ENCODE results near the gene CRYZ. TPM values are rescaled to one million over a fixed set of nuclear protein-coding genes. Genes with fewer than 3 reads are reported as not detected.

Gene CRYZ
- total RNA-seq, 1 donor from 2014 or later, result 18.6 TPM

- Mint-ChIP-seq H3K4me1 (no peaks in the 10 kb centered on the region), H3K27me3 (no peaks in the 10 kb centered on the region), H3K27ac (no peak overlapping the region)
These were observed 17.0 kb downstream of the CRYZ start for GRCh38 chr1:74715806-74716205.

GRCh38 chr1:74715236-74715502 is 17.7 kb downstream of the CRYZ start:
- Mint-ChIP-seq H3K9me3 (no peaks in the 10 kb centered on the region), H3K4me1 (no peaks in the 10 kb centered on the region), H3K36me3 (ENCODE audit: low read depth) (peaks cover 2% of the 10 kb centered on the region), H3K27ac (no peak overlapping the region), H3K27me3 (no peaks in the 10 kb centered on the region), H3K4me3 (no peak overlapping the region)
- intact Hi-C loops (cut with micrococcal nuclease), result no loop called here
- DNase-seq, result no peak

More at GRCh38 chr1:74715806-74716205, 17.0 kb downstream of the CRYZ start:
- Mint-ChIP-seq H3K4me3 (no peak overlapping the region), H3K9me3 (no peaks in the 10 kb centered on the region), H3K36me3 (ENCODE audit: low read depth) (peaks cover 4% of the 10 kb centered on the region)
- no peak for DNase-seq
- intact Hi-C loops (cut with micrococcal nuclease), result no loop called here

DNA sequence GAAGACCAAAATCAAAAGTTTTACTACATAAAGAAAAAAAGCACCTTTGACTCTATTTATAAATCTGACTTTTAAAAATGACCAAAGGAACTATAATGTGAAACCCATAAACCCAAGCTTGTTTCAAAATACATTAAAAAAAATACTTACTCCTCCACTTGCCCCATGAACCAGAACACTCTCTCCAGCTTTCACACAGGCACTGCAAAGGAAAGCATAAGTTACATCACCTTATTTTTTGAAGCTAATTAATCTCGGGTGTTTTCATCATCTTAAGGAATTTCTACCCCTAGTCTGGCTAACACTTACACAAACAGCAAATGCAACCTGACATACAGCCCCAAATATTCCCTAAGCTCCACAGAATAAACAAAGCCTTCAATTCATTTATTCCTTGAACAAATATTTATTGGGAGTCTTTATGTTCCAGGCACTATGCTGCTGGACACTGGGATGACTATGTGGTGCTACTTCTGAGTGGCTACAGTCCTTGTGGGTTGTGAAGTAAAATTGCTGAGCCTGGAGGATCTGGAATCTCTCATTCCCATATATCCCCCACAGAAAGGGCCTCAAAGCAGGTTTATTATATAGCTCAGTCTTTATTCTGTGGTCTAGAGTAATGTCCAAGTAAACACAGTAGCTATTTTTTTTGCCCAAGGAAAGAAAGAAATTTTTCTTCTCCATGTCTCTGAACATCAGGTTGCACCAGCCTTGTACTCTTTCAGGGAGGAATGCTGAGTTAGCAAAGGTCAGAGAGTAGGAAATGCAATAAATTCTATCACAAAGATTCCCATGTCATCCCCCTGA is 18.2 kb downstream of the CRYZ start:
- H3K9me3 Mint-ChIP-seq, result no peaks in the 10 kb centered on the region
- H3K4me3 Mint-ChIP-seq, result no peak overlapping the region
- no peak for DNase-seq
- intact Hi-C loops (cut with micrococcal nuclease), result no loop called here
- H3K27me3 Mint-ChIP-seq, result no peaks in the 10 kb centered on the region
- no peak overlapping the region for H3K27ac Mint-ChIP-seq
- no peaks in the 10 kb centered on the region for H3K36me3 Mint-ChIP-seq (ENCODE audit: low read depth)
- H3K4me1 Mint-ChIP-seq, result no peaks in the 10 kb centered on the region

GRCh38 chr1:74713849-74714248 is 19.0 kb downstream of the CRYZ start:
- no peak overlapping the region for H3K4me3 Mint-ChIP-seq
- no peaks in the 10 kb centered on the region for H3K27me3 Mint-ChIP-seq
- H3K4me1 Mint-ChIP-seq, result no peaks in the 10 kb centered on the region
- no peak overlapping the region for H3K27ac Mint-ChIP-seq
- no peak for DNase-seq
- intact Hi-C loops (cut with micrococcal nuclease), result no loop called here
- no peaks in the 10 kb centered on the region for H3K36me3 Mint-ChIP-seq (ENCODE audit: low read depth)
- no peaks in the 10 kb centered on the region for H3K9me3 Mint-ChIP-seq

- no peak overlapping the region for H3K4me3 Mint-ChIP-seq
- intact Hi-C loops (cut with micrococcal nuclease), result no loop called here
- no peak overlapping the region for H3K27ac Mint-ChIP-seq
- H3K9me3 Mint-ChIP-seq, result no peaks in the 10 kb centered on the region
- no peaks in the 10 kb centered on the region for H3K27me3 Mint-ChIP-seq
- H3K4me1 Mint-ChIP-seq, result no peaks in the 10 kb centered on the region
- DNase-seq, result no peak
- H3K36me3 Mint-ChIP-seq (ENCODE audit: low read depth), result peaks cover 4% of the 10 kb centered on the region
These were observed 20.0 kb downstream of the CRYZ start for GRCh38 chr1:74712881-74713280.

DNA sequence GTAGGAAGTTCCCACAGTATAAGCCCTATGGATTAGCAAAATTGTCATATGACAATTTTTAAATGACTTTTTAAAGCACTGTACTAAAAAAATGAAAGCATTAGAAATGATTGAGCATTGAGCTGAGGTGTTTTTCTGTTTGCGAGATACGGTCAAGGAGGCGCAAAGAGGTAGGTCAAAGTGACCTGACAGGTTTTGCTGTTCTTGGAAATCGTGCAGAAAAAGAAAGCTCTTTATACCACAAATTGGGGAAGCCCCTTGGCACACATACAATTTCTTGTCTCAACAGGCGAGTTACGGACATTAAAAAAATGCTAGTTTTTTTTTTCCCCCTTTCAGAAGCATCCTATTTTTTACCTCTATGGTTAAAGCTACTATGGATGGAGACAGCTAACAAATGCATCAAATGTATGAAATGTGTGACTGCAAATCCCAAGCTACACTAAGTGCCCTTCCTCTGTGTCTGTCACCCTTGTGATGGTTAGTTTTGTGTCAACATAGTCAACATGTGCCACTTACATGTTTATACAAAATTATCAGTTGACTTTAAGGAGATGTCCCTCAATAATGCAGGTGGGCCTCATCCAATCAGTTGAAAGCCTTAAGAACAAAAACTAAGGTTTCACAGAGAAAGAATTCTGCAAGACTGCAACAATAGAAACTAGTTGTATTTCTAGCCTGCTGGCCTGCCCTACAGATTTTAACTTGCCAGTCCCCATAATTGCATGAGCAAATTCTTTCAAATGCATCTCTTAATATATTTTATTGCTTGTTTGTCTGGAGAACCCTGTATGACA is 29.3 kb downstream of the CRYZ start:
- Mint-ChIP-seq H3K27ac (no peak overlapping the region), H3K4me3 (no peak overlapping the region), H3K9me3 (no peaks in the 10 kb centered on the region), H3K36me3 (ENCODE audit: low read depth) (peaks cover 13% of the 10 kb centered on the region), H3K27me3 (no peaks in the 10 kb centered on the region), H3K4me1 (no peaks in the 10 kb centered on the region)
- intact Hi-C loops (cut with micrococcal nuclease), result no loop called here
- DNase-seq, result peak; percentile 26

DNA sequence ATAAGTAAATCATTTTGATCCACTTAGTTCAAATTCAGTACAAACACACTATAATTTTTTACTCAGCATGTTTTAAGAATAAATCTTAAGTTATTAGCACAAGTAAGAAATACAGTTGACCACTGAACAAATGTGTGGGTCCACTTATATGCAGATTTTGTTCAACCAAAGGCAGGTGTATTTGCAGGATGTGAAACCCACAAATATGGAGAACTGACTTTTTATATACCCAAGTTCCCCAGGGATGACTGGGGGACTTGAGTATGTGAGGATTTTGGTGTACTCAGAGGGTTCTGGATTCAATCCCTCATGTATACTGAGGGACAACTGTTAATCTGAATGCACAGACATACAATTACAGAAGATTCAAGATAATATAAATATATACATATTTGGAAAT is 33.5 kb downstream of the CRYZ start:
- intact Hi-C loops (cut with micrococcal nuclease), result no loop called here
- no peak for DNase-seq
- peaks cover 3% of the 10 kb centered on the region for H3K27me3 Mint-ChIP-seq
- H3K27ac Mint-ChIP-seq, result no peak overlapping the region
- H3K4me1 Mint-ChIP-seq, result no peaks in the 10 kb centered on the region
- H3K9me3 Mint-ChIP-seq, result no peaks in the 10 kb centered on the region
- H3K36me3 Mint-ChIP-seq (ENCODE audit: low read depth), result no peaks in the 10 kb centered on the region
- no peak overlapping the region for H3K4me3 Mint-ChIP-seq

GRCh38 chr1:74697832-74698231 is 35.0 kb downstream of the CRYZ start:
- Mint-ChIP-seq H3K9me3 (no peaks in the 10 kb centered on the region), H3K4me3 (no peak overlapping the region), H3K4me1 (no peaks in the 10 kb centered on the region), H3K27ac (no peak overlapping the region), H3K27me3 (peaks cover 4% of the 10 kb centered on the region), H3K36me3 (ENCODE audit: low read depth) (no peaks in the 10 kb centered on the region)
- no peak for DNase-seq
- intact Hi-C loops (cut with micrococcal nuclease), result no loop called here

DNA sequence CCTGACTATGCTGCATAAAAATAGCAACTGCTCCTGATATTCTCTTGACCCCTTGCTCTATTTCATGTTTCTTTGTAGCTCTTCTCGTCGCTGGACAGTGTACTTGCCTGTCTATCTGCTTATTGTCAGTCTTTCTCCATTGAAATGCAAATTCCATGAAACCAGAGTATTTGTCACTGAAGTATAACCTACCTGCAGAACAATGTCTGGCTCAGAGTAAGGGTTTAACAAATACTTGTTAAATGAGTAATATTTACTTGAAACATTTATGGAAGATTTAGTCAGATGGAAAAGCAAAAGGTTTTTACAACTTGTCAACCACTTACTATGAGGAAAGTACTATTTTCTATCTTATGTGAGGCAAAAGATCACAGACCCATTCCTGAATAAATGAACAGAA is 39.4 kb downstream of the CRYZ start:
- DNase-seq, result no peak
- Mint-ChIP-seq H3K4me1 (no peaks in the 10 kb centered on the region), H3K27me3 (peaks cover 7% of the 10 kb centered on the region), H3K4me3 (no peak overlapping the region), H3K27ac (no peak overlapping the region), H3K9me3 (no peaks in the 10 kb centered on the region), H3K36me3 (ENCODE audit: low read depth) (no peaks in the 10 kb centered on the region)
- intact Hi-C loops (cut with micrococcal nuclease), result no loop called here

- Mint-ChIP-seq H3K27me3 (peaks cover 10% of the 10 kb centered on the region), H3K4me3 (no peak overlapping the region), H3K9me3 (no peaks in the 10 kb centered on the region), H3K27ac (no peak overlapping the region), H3K4me1 (no peaks in the 10 kb centered on the region), H3K36me3 (ENCODE audit: low read depth) (no peaks in the 10 kb centered on the region)
- DNase-seq, result no peak
- intact Hi-C loops (cut with micrococcal nuclease), result loop anchor here (2.0 kb wide), 1 partner anchor 850 kb away; no protein-coding TSS in a partner anchor
These were observed 41.9 kb downstream of the CRYZ start for GRCh38 chr1:74690909-74691308.

GRCh38 chr1:74690364-74690696 is 42.5 kb downstream of the CRYZ start:
- Mint-ChIP-seq H3K27me3 (peaks cover 13% of the 10 kb centered on the region), H3K4me1 (no peaks in the 10 kb centered on the region), H3K27ac (no peak overlapping the region), H3K36me3 (ENCODE audit: low read depth) (no peaks in the 10 kb centered on the region), H3K9me3 (no peaks in the 10 kb centered on the region), H3K4me3 (no peak overlapping the region)
- no peak for DNase-seq
- intact Hi-C loops (cut with micrococcal nuclease), result loop anchor here (2.0 kb wide), 1 partner anchor 850 kb away; no protein-coding TSS in a partner anchor

GRCh38 chr1:74689621-74690363 is 43.1 kb downstream of the CRYZ start:
- no peaks in the 10 kb centered on the region for H3K4me1 Mint-ChIP-seq
- peaks cover 13% of the 10 kb centered on the region for H3K27me3 Mint-ChIP-seq
- H3K36me3 Mint-ChIP-seq (ENCODE audit: low read depth), result no peaks in the 10 kb centered on the region
- H3K9me3 Mint-ChIP-seq, result no peaks in the 10 kb centered on the region
- DNase-seq, result peak; percentile 84
- no peak overlapping the region for H3K4me3 Mint-ChIP-seq
- intact Hi-C loops (cut with micrococcal nuclease), result loop anchor here (2.0 kb wide), 1 partner anchor 849 kb away; no protein-coding TSS in a partner anchor
- H3K27ac Mint-ChIP-seq, result no peak overlapping the region

GRCh38 chr1:74686928-74687327 is 45.9 kb downstream of the CRYZ start:
- peak; percentile 33 for DNase-seq
- no peaks in the 10 kb centered on the region for H3K36me3 Mint-ChIP-seq (ENCODE audit: low read depth)
- H3K27ac Mint-ChIP-seq, result no peak overlapping the region
- no peak overlapping the region for H3K4me3 Mint-ChIP-seq
- H3K9me3 Mint-ChIP-seq, result no peaks in the 10 kb centered on the region
- peaks cover 12% of the 10 kb centered on the region for H3K27me3 Mint-ChIP-seq
- intact Hi-C loops (cut with micrococcal nuclease), result no loop called here
- no peaks in the 10 kb centered on the region for H3K4me1 Mint-ChIP-seq

DNA sequence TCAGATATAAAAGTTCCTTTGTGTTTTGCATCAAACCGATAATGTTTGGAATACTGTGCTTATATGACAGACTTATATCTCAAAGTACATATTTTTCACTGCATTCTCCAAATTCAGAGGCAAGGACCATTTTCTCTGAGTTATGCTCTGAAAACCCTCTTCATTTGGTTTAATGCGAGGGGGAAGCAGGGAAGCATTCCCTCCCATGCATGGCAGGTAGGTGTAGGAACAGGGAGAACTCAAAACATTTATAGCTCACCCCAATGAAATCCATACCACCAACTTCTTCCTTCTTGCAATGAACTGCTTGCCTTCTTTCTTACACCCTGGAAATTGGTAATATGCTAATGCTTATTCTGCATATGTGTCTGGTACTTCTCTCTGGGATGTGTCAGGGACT is 48.5 kb downstream of the CRYZ start:
- intact Hi-C loops (cut with micrococcal nuclease), result no loop called here
- no peak overlapping the region for H3K4me3 Mint-ChIP-seq

More for the DNA sequence above, 48.5 kb downstream of the CRYZ start:
- Mint-ChIP-seq H3K4me1 (peaks cover 2% of the 10 kb centered on the region), H3K27me3 (peaks cover 12% of the 10 kb centered on the region), H3K9me3 (no peaks in the 10 kb centered on the region), H3K36me3 (ENCODE audit: low read depth) (no peaks in the 10 kb centered on the region), H3K27ac (no peak overlapping the region)
- DNase-seq, result no peak

All from activated CD4-positive, alpha-beta T cell treated with anti-CD3 and anti-CD28 coated beads, Interleukin-2, amount 10 ng/mL, durations not matched to agents 24 days and 14 days (primary cell).